Posterior cingulate gyrus (tissue), 11 donors: ENCODE measurements around the gene ZNF675.
"Not testable (repeated sequence)": the region's sequence is repeated elsewhere in the genome, so short reads cannot be mapped to it uniquely, and the experiment has no call there.

Experiments used
- DNase-seq, 10 donors: peaks; one replicate each; pipeline versions ENCODE4 v3.0.0 to v3.0.0-alpha.2; 2020 to 2021; ENCODE audit warnings: mixed read lengths in 3 of 10
- intact Hi-C: fragments of 100-400 bp; cut with DNase I; formaldehyde crosslinking; loops from one replicate; pipeline ENCODE4 v1.15.1; 2023

Gene ZNF675

DNA sequence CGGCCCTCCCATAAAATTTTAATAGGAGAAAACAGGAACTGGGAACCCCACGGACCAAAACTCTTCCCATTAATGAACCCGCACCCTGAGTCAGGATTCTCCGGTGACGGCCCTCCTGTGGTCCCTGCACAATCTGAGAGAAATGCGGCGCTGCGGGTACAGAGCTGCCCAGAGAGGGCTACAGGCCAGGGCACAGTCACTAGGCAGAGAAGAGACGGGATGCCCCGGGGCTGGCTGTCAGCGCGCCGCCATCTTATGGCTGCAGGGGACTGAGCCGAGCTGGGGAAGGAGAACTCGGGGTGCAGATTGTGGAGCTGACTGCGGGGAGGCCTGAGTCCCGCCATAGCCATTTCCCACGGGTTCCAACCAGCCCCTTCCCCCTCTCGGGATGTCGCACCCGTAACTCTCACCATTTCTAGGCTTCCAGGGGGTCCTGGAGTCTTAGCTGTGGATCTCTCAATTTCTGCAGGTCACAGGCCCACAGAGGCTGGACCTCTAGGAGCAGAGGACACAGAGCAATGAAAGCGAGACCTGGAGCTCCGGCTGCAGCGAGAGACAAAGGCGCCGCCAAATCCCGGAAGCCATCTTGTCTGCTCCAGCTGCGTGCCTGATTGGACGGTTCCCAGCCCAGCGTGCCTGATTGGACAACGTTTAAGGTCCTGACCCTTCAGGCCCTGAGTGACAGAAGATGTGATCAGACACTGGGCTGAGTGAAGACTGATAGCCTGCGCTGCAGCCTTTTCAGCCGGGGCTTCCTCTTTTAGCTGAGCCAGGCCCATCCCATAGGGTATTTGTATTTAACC is at the start of gene ZNF675:
TSS of gene ZNF675 (minus strand) at position 592 of the 803 bp plus-strand sequence. CDS start at position 413, 179 bp downstream.
- intact Hi-C loops, result no loop called here
- DNase-seq, result peak; percentile 88 to 99 (median 94)

DNA sequence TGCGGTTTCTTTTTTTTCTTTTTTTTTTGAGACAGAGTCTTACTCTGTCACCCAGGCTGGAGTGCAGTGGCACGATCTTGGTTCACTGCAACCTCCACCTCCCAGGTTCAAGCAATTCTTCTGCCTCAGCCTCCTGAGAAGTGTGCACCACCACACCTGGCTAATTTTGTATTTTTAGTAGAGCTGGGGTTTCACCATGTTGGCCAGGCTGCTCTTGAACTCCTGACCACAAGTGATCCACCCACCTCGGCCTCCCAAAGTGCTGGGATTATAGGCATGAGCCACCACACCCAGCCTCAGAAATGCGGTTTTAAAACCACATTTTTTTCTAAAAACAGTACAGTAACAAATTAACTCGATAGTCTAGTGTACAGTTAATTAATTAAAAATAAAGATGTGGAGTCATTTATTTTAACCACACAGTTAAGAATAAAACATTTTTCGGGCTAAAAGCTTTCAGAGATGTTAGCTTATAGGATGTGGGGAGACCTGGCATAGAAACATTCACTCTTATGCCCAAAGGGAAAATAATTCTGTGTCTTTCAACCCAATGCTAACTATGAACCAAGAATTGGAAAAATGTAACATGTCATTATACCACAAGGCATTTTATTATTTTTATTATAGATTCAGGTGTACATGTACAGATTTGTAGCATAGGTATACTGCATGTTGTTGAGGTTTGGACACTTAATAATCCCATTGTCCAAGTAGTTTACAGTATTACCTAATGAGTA is 43.9 kb upstream of the ZNF675 start:
- DNase-seq, intact Hi-C loops: not testable (repeated sequence)

- intact Hi-C loops, DNase-seq: not testable (repeated sequence)
These were observed 37.1 kb upstream of the ZNF675 start for GRCh38 chr19:23724161-23724560.

- intact Hi-C loops, result no loop called here
- DNase-seq, result no peak
These were observed 31.8 kb upstream of the ZNF675 start for GRCh38 chr19:23718802-23719201.

DNA sequence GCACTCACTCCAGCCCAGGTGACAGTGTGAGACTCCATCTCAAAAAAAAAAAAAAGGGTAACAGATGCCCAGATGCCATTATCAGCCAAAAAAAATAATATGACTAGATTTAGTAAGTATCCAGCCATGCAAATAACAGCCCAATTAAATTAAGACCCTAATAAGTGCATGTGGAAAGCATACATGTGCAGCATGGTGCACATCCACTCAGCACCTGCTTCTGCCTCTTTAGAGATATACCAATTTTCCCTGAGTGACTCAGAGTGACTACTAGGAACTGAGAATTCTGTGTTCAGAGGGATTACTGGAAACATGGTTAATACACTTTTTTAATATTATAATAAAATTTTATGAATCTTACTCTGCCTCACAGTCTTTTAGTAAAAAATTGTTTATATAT is 29.8 kb upstream of the ZNF675 start:
- no peak for DNase-seq
- intact Hi-C loops, result no loop called here

GRCh38 chr19:23709347-23709746 is 22.3 kb upstream of the ZNF675 start:
- DNase-seq, result no peak
- intact Hi-C loops, result no loop called here

DNA sequence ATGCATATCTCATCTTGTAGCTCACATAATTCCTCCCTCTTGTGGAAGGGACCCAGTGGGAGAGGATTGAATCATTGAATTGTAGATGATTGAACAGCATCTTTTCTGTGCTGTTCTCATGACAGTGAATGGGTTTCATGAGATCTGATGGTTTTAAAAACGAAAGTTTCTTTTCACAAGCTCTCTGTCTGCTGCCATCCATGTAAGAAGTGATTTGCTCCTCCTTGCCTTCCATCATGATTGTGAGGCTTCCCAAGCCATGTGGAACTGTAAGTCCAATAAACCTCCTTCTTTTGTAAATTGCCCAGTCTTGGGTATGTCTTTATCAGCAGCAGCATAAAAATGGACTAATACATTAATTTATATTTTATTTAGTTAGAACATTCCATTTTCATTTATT is 19.6 kb upstream of the ZNF675 start:
- DNase-seq, result no peak
- intact Hi-C loops, result no loop called here

DNA sequence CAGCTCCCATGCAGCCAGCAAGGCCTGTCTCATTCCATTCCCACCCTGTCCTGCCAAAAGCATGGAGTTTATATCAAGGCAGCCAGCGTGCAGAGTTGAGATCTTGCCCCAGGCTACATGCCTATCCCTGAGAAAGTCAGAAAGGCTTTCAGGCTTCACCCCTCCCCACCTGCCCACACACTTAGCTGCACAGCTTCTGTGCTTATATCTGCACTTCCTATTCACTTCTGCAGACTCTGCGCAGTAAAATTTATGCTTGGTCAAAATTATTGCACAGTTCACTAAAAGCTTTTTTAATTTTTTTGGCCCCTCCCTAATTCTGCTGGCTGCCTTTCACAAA is 12.5 kb upstream of the ZNF675 start:
- intact Hi-C loops, result no loop called here
- no peak for DNase-seq

GRCh38 chr19:23698711-23699520 is 11.9 kb upstream of the ZNF675 start:
- no peak for DNase-seq

GRCh38 chr19:23692937-23693336 is 5.9 kb upstream of the ZNF675 start:
- DNase-seq, intact Hi-C loops: not testable (repeated sequence)

More at GRCh38 chr19:23698711-23699520, 11.9 kb upstream of the ZNF675 start:
- intact Hi-C loops, result no loop called here

DNA sequence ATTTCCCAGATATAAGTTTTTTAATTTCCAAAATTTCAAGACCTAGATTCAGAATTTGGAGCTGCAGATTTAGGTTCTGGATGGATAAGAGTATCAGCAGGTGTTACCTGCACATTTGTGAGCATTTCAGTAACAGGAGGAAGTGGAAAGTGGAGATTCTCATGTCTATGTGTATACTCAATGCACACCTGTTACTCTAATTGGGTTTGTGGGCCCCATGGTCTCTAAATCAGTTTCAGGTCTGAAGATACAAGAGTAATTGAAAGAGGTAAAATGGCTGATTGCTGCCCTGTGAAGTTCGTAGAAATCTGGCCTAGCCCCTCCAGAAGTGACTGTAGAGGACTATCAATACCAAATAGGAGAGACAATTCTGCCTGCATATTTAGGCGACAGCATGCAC is 13.9 kb downstream of the ZNF675 start:
- intact Hi-C loops, result no loop called here
- DNase-seq, result no peak

- DNase-seq, intact Hi-C loops: not testable (repeated sequence)
These were observed 18.4 kb downstream of the ZNF675 start for GRCh38 chr19:23668606-23669005.

GRCh38 chr19:23665651-23666410 is 21.2 kb downstream of the ZNF675 start:
- intact Hi-C loops, result no loop called here

GRCh38 chr19:23649817-23650216 is 37.2 kb downstream of the ZNF675 start:
- DNase-seq, intact Hi-C loops: not testable (repeated sequence)

More at GRCh38 chr19:23665651-23666410, 21.2 kb downstream of the ZNF675 start:
- DNase-seq, result no peak
